ENCODE data around the gene SAMD3.
A peak's percentile ranks its signal among the peaks of the same experiment; 100 is the strongest.
"Not testable (repeated sequence)": the region's sequence is repeated elsewhere in the genome, so short reads cannot be mapped to it uniquely, and the experiment has no call there.

The SAMD3 gene

DNA sequence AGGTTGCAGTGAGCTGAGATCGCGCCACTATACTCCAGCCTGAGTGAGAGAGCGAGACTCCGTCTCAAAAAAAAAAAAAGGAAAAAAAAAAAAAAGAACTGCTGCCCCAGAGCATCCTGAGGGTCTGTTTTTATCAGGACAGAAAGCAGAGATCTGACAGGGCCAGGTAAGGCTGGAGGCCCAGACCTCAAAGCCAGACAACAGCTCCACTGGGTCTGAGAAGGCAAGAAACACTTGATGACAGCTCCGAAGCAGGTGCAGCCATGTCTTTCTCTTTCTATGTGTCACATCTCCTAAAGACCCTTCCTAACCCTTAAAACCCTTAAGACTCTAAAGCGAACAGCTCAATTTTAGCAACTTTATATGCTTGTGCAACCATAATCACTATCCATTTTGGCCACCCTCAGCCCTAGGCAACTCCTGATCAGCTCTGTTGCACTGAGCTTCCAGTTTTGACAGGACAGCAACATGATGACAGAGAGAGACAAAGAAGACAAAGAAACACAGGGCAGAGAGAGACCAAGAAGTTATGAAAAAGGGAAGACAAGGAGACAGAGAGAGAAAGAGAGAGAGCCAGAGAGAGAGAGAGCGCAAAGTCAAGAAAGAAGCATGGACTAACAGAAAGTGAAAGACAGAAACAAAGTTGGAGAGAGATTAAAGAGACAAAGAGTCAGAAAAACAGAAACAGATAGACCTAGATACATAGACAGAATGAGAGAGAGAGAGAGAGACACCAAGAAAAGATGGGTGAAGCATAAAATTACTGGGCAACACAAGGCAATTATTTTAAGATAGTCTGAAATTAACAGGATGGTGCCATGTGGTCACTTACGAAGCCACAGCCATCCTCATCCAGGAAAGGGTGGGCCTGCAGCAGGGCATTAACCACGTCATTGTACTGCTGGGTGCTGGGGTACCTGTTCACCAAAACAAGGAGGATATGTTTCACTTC lies 39.2 kb downstream of the SAMD3 start:
- H3K27ac ChIP-seq: peak overlapping the region in 4 of 21 experiments; percentile 42 to 83 (median 61)
- no peak overlapping the region for H3K4me3 ChIP-seq

DNA sequence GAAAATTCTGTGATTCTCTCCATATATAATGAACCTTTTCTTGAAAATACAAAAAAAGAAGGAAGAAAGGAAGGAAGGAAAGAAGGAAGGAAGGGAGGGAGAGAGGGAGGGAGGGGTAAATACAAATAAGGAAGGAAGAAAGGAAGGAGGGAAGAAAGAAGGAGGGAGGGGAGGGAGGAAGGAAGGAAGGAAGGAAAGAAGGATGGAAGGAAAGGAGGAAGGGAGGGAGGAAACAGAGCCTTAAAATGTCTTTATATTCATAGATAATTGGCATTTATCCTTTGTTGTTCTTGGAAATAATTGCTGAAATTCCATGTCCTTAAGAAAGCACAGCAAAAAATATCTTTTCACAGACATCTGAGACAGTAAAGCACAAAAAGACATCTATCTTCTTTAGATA lies 40.3 kb downstream of the SAMD3 start:
- no peak overlapping the region for H3K27ac ChIP-seq
- H3K4me3 ChIP-seq: no peak overlapping the region

DNA sequence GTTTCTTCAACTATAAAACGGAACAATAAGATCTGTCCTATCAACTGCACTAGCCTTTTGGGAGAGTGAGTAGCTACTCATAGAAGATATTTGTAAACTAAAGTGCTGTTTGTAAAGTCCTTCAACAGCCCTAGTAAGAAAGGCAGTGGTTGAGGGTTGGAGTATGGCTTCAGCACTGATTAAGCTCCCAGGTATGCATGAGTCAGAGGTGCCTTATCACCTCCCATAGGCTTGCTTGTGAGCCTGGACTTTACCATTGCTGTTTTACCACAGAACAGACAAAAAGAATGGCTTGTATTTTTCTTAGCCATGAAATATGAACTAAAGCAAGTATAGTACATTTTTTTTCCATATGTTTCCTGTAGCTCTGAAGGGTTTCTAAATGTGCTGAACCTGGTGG lies 44.1 kb downstream of the SAMD3 start:
- no peak overlapping the region for H3K4me3 ChIP-seq
- H3K27ac ChIP-seq: no peak overlapping the region

DNA sequence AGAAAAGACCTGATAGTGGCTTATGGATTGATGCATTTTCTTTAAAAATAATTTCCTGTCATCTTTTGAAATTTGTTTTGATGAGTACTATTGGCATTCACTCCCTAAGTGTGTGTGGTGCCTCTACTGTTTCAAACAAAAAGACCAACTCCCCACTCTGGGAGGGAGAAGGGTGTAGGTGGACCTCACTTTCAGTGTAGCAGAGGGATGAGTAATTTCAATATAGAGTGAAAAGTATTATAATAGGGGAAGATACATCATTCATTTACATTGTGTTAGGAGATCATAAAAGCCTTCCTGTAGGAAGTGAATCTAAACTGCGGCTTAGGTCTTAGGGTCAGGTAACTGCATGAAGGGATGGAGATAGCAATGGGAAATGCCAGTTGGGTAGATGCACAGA lies 46.4 kb downstream of the SAMD3 start:
- Histone ChIP-seq H3K27ac (no peak overlapping the region), H3K4me3 (no peak overlapping the region)

DNA sequence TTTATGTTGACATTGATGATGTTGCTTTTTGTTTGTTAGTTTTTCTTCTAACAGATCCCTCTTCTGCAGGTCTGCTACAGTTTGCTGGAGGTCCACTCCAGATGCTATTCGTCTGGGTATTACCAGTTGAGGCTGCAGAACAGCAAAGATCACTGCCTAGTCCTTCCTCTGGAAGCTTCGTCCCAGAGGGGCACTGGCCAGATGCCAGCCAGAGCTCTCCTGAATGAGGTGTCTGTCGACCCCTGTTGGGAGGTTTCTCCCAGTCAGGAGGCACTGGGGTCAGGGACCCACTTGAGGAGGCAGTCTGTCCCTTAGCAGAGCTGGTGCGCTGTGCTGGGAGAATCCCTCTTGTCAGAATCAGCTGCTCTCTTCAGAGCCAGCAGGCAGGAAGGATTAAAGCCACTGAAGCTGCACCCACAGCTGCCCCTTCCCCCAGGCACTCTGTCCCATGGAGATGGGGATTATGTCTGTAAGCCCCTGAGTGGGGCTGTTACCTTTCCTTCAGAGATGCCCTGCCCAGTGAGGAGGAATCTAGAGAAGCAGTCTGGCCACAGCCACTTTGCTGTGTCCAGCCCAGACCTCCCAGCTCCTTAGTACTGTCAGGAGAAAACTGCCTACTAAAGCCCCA lies 49.3 kb downstream of the SAMD3 start:
- H3K4me3 ChIP-seq, H3K27ac ChIP-seq: not testable (repeated sequence)

DNA sequence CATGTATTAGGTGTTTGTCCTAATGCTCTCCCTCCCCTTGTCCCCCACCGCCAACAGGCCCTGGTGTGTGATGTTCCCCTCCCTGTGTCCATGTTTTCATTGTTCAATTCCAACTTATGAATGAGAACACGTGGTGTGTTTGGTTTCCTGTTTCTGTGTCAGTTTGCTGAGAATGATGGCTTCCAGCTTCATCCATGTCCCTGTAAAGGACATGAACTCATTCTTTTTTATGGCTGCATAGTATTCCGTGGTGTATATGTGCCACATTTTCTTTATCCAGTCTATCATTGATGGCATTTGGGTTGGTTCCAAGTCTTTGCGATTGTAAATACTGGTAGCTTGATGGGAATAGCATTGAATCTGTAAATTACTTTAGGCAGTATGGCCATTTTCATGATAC lies 52.6 kb downstream of the SAMD3 start:
- not testable (repeated sequence) for H3K4me3 ChIP-seq, H3K27ac ChIP-seq

DNA sequence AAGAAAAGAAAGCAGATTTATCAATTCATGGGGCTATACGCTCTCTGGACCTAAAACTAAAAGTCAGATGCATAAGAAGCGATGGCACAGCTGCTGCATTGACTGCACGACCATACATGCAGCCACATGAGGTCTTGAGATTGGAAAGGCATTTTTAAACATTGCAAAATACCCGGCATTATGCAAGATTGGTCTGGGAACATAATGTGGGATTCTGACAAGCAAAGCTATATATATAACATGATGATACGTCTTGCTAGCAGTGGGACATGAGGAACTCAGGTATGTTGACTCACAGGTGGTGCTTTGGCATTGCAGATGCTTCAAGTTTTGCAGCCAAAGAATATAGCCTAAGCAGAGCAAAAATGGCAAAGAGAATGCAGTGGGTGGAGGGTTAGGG lies 55.1 kb downstream of the SAMD3 start:
- Histone ChIP-seq H3K27ac (no peak overlapping the region), H3K4me3 (no peak overlapping the region)

DNA sequence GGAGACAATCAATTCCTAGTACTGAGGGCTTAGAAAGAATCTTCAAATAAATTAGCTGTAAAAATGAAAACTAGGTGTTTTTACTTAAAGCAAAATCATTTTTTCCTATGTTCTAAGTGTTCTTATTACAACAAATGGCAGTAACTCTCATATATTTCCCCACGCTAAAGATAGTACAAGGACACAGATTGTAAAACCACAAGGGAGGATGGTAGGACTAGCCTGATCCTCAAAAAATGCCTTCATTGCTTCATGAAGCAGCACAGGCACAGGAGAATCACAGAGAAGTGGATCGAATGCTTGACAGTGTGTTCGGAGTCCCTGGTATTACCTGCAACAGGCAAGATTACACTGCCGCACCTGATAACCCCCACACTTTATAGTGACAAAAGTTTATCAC lies 58.5 kb downstream of the SAMD3 start:
- no peak overlapping the region for H3K4me3 ChIP-seq
- no peak overlapping the region for H3K27ac ChIP-seq

DNA sequence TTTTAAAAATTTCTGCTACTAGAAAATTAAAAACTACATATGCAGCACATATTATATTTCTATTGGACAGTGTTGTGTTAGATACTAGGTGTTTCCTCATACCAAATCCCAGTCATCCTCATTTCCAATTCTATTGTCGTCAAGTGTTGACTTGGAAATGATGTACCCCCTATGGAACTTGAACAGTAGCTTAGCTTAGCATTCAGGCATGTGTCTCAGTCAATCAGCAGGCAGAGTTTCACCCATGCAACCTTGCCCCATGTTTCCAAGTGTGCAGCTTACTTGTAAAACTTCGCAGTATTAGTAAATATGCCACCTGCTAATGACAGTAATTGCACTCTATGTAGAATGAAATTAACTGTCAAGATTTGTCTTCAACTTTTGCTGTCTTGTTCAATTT lies 59.5 kb downstream of the SAMD3 start:
- H3K27ac ChIP-seq: no peak overlapping the region
- H3K4me3 ChIP-seq: no peak overlapping the region

DNA sequence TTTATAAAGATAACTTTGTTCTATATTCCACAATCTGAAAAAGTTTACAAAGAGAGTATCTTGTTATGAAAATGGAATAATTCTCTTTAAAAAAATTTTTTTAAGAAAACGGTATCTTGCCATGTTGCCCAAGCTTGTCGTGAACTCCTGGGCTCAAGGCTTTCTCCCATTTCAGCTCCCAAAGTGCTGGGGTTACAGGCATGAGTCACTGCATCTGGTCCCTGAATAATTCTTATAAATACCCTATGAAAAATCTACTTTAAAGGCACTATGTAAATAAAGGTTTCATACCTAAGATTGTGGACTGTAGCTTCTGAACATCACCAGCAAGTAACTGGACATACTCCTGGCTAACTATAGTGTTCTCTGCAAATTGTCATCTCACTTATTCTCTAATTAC lies 60.3 kb downstream of the SAMD3 start:
- H3K4me3 ChIP-seq: no peak overlapping the region
- H3K27ac ChIP-seq: no peak overlapping the region

DNA sequence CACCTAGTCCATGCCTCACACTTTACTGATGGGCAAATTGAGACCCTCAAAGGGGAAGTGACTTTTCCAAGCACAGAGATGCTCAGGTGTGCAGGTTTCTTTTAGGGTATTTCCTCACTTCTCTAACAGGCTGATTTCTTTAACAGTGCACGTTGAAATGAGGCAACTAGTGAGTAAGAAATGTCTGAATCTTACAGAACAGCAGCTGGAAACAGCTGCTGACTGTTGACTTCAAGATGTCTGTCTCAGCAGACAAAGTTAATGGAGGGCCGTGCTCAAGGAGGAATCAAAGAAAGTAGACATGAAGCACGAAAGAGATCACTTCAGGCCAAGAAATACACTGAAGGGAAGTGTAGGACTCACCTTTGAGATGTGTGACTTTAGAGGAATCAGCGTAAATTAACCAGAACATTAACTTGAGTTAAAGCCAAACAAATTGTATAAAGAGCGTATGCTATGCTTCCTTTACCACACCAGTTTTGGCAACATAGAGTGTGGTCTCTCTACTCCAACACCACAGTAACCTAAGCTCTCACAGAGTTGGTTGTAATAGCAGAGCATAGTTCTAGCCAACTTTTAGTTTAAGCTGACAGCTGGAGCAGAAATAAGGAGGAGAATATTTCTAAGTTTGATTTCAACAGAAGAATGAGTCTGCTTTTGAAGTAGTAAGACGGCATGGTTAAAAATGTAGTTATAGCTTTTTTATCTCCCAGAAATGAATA lies 60.9 kb downstream of the SAMD3 start:
- Histone ChIP-seq H3K27ac (no peak overlapping the region), H3K4me3 (no peak overlapping the region)

DNA sequence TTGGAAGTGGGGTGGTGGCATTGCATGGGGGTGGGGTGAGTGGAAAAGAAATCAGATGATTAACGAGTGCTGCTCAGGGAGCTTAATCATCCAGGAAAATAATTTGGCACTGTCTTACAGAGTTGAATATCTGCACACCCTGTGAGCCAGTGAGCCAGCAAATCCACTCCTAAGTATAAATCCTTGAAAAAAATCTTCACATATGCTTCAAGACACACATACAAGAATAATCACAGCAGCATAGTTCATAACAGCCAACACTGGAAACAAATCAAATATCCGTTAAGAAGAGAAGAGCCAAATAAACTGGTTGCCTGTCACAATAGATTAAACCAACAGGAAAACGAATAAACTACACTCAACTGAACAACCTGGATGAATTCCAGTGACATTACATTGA lies 62.8 kb downstream of the SAMD3 start:
- no peak overlapping the region for H3K4me3 ChIP-seq
- no peak overlapping the region for H3K27ac ChIP-seq

DNA sequence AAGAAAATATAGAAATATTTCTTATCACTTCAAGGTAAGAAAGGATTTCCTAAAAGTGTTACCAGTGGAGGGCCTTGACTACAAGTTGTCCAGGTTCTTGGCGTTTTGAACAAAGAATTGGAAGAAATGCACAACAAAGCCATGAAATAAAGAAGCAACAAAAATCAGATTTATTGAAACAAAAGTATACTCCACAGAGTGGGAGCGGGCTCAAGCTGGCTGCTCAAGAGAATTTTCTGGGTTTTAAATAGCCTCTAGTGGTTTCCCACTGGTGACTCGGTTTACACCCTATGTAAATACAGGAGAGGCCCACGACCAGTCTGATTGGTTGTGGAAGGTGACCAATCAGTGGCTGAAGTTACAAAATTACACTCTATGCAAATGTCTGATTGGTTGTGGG lies 64.2 kb downstream of the SAMD3 start:
- Histone ChIP-seq H3K27ac (no peak overlapping the region), H3K4me3 (no peak overlapping the region)

DNA sequence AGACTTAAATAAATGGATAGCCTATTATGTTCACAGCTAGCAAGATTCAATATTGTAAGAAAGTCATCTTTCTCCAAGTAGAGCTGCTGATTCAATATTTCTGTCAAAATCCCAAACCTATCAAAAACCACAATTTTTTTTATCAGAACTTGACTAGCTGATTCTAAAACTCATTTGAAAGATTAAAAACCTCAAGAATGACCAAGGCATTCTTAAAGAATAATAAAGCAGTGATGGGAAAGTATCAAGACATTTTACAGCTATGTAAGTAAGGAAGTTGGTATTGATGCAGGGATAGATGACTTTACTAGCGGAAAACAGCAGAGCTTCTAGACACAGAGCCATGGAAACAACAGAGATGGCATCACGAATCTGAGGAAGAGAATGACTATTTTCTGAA lies 64.7 kb downstream of the SAMD3 start:
- H3K4me3 ChIP-seq: no peak overlapping the region
- no peak overlapping the region for H3K27ac ChIP-seq

DNA sequence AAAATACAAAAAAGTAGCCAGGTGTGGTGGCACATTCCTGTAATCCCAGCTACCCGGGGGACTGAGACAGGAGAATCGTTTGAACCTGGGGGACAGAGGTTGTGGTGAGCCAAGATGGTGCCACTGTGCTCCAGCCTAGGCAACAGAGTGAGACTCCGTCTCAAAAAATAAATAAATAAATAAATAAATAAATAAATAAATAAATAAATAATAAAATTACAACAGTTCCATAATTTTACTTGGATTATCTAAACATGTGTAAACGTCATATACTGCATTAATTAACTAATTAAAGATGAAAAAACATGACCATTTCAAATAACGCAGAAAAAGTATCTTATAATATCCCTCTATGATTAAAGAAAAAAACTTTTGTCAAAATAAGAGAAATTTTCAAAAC lies 65.8 kb downstream of the SAMD3 start:
- Histone ChIP-seq H3K4me3 (no peak overlapping the region), H3K27ac (no peak overlapping the region)

DNA sequence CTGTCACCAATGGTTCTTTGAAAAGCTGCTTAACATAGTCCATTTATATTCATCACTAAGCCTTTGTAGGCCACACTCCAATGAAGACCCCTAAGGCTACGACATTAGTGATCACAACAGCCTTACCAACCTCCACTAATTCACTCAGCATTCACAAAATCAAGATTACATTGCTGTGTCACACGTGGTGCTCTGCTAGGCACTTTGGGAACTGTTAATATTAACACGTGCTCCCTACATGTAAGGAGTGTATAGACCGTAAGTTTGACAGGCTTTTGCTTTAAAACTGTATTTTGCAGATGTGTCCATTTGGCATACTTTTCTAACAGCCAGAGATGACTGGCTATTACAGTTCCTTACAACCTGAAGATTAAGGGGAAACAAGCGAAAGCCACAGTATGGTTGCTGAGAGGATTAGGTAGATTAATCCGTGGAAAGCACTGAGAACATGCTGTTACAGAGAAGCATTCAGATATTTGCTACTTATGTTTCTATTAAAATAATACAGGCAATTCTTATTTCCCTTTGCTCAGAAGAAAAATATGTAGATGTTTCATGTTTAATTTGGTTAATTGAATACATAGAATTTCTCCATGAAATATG lies 69.7 kb downstream of the SAMD3 start:
- no peak overlapping the region for H3K4me3 ChIP-seq
- H3K27ac ChIP-seq: no peak overlapping the region

DNA sequence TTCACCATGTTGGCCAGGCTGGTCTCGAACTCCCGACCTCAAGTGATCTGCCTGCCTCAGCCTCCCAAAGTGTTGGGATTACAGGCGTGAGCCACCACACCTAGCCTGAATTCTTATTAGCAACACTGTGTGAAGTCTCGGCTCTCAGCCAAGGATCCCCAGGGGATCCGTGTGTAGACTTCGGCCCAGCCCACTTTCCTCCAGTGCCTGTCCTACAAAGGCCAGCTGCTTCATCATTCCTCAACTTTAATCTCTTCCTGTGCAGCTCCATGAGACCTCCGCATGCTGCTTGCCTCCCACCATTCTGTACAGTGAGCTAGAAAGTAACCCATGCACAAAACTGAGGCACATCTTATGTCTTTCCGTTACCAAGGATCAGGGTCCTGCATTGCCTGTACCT lies 71.8 kb downstream of the SAMD3 start:
- no peak overlapping the region for H3K4me3 ChIP-seq
- no peak overlapping the region for H3K27ac ChIP-seq

DNA sequence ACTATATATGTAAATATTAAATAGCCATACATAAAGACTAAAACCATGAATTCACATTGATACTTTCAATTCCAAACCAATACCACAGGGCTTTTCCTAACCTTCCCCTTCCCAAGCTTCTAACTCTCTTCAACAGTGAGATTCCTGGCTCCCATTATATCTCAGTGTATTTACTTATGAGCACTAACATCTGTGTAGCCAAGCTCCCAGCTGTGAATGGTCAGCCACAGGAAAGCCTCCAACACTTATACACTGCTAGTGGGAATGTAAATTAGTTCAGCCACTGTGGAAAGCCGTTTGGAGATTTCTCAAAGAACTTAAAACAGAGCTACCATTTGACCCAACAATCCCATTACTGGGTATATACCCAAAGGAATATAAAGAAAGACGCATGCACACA lies 73.7 kb downstream of the SAMD3 start:
- H3K4me3 ChIP-seq, H3K27ac ChIP-seq: not testable (repeated sequence)

DNA sequence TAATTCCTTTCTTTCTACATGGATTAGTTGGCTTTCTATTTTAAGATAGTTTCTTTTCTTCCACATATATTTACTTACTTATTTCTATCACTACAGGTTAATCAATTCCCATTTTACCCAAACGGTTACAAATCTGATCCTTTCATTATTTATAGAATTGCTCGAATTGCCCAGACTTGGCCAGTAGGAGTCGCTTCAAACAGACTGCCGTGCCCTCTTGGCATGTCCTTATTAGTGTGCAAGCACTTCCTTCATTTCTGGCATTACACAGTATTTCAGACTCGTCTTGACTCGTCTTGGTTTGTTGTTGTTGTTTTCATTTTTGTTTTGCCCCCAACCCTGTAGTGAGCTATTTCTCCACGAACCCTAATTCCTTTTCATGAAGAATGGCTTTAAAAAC lies 74.6 kb downstream of the SAMD3 start:
- Histone ChIP-seq H3K27ac (no peak overlapping the region), H3K4me3 (no peak overlapping the region)

DNA sequence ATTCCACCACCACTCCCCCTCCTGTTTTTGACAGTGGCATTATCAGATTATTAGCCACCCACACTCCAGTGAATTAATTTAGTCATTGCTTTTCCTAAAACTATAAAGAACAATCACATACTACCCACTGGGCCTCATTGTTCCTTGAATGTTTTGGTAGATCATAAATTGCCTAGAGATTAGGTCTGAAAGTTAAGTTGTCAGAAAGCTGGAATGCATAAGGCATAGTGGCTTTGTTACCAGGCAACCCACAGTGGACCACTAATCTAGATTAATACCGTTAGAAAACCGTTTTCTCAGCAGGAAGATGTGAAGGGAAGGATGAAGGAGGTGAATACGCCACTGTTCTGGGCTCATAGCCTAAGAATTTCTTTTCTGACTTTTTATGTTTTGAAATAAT lies 75.6 kb downstream of the SAMD3 start:
- Histone ChIP-seq H3K4me3 (no peak overlapping the region), H3K27ac (no peak overlapping the region)
